Measurements from ENCODE around the gene KRT78.
"Not testable (repeated sequence)": the region's sequence is repeated elsewhere in the genome, so short reads cannot be mapped to it uniquely, and the experiment has no call there.

The KRT78 gene

GRCh38 chr12:52795694-52796428, 52.9 kb downstream of the KRT78 start, which contains the start of gene KRT3:
Gene KRT3, minus strand, starts transcription at chr12:52796117. Its CDS starts 75 bp downstream, at chr12:52796042.
- H3K27ac ChIP-seq, result no peak within 1 kb of the TSS
- no peak for TF ChIP-seq ZFX (IDR thresholded peaks at IDR 0.05)
- TF ChIP-seq, protein P1, sequence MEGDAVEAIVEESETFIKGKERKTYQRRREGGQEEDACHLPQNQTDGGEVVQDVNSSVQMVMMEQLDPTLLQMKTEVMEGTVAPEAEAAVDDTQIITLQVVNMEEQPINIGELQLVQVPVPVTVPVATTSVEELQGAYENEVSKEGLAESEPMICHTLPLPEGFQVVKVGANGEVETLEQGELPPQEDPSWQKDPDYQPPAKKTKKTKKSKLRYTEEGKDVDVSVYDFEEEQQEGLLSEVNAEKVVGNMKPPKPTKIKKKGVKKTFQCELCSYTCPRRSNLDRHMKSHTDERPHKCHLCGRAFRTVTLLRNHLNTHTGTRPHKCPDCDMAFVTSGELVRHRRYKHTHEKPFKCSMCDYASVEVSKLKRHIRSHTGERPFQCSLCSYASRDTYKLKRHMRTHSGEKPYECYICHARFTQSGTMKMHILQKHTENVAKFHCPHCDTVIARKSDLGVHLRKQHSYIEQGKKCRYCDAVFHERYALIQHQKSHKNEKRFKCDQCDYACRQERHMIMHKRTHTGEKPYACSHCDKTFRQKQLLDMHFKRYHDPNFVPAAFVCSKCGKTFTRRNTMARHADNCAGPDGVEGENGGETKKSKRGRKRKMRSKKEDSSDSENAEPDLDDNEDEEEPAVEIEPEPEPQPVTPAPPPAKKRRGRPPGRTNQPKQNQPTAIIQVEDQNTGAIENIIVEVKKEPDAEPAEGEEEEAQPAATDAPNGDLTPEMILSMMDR (conservative IDR thresholded peaks at IDR 0.05), result no peak

DNA sequence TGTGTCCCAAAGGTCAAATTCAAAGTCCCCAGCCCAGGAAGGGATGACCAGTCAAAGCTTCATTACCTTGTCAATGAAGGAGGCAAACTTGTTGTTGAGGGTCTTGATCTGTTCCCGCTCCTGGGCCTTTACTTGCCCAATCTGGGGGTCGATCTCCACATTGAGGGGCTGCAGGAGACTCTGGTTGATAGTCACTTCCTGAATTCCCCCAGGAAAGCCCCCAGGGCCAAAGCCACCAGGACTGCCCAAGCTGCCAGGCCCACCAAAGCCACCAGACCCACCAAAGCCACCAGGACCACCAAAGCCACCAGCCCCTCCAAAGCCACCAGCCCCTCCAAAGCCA, 53.5 kb downstream of the KRT78 start:
- not testable (repeated sequence) for H3K27ac ChIP-seq

GRCh38 chr12:52794479-52795331, 54.1 kb downstream of the KRT78 start:
- TF ChIP-seq, protein P1 (conservative IDR thresholded peaks at IDR 0.05), result no peak
- TF ChIP-seq ZFX (IDR thresholded peaks at IDR 0.05), result no peak
- H3K27ac ChIP-seq, result no peak overlapping the region

- H3K27ac ChIP-seq, result no peak overlapping the region
- TF ChIP-seq, protein P1 (conservative IDR thresholded peaks at IDR 0.05), result no peak
- TF ChIP-seq ZFX (IDR thresholded peaks at IDR 0.05), result no peak
These were observed 56.4 kb downstream of the KRT78 start for GRCh38 chr12:52792185-52793029.

DNA sequence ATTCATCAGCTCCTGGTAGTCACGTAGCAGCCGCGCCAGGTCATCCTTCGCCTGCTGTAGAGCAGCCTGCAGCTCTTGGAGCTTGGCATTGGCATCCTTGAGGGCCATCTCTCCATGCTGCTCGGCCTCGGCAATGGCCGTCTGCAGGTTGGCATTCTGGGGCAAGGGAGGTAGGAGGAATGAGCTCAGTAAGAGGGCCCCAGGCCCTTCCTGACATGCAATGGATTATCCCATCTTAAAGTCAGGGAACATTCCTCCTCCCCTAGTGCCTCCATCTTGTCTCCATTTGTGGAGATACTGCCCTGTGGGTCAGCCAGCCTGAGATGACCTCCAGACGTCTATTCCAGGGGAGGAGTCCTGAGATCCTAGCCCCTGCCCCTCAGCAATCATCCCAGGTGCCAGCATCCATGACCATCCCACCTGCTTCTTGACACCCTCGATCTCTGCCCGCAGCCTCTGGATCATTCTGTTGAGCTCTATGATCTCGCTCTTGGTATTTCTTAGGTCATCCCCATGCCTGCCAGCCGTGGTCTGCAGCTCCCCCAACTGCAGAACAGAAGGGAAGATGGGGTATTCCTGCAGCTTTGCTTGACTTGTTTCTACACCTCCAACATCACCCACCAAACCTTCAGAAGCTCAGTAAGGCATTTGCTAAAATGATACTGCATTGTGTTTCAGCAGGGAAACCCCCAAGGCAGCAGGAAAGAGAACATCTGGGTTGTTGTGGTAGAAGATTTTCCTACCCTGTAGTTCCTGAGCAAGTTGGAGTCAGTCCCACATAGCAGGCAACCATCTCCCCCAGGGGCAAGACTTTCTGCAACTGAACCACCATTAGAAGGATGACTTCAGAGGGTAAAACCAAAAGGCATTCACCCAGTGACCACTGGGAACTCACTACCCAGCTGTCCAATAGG, 57.3 kb downstream of the KRT78 start:
- TF ChIP-seq, protein P1 (conservative IDR thresholded peaks at IDR 0.05), result no peak
- no peak for TF ChIP-seq ZFX (IDR thresholded peaks at IDR 0.05)

GRCh38 chr12:52790427-52791270, 58.1 kb downstream of the KRT78 start:
- TF ChIP-seq ZFX (IDR thresholded peaks at IDR 0.05), result no peak
- H3K27ac ChIP-seq, result no peak overlapping the region

More for the DNA sequence above, 57.3 kb downstream of the KRT78 start:
- no peak overlapping the region for H3K27ac ChIP-seq

Measured in C4-2B (cell line).